Inferior parietal cortex (tissue), 1 donor: Measurements from ENCODE around the gene GEN1.

Source experiments
- DNase-seq: peaks from one replicate; pipeline ENCODE4 v3.0.0-alpha.2; 2016; ENCODE audit errors: extremely low spot score

The GEN1 gene

DNA sequence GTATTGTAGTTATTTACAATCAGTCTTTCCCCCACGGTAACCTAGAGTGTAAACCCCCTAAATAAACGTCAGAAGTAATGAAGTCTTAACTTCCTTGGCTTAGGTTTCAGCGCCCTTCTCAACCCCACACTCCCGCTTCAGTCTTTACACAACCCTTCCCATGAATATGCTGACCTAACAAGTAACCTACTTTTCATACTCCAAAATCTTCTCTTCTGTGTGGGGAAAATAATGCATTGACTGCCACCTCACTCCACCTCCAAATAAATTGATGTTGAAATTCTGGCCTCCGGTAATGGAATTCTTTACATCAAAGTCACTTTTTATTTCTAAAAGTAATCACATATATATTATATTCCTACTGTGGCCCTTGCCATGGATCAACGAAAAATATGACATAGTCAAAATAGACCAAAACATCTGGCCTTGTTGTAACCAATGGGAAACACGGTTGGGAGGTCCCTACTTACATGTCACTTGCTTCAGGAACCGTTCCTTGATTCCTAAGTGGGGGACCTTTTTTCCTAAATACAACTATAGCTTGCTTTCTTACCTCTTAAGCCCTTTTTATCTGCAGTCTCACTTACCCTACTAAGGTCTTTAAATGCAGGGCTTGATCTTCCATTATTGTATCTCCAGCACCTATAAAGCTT lies 961 bp downstream of the GEN1 start:
- DNase-seq = no peak

DNA sequence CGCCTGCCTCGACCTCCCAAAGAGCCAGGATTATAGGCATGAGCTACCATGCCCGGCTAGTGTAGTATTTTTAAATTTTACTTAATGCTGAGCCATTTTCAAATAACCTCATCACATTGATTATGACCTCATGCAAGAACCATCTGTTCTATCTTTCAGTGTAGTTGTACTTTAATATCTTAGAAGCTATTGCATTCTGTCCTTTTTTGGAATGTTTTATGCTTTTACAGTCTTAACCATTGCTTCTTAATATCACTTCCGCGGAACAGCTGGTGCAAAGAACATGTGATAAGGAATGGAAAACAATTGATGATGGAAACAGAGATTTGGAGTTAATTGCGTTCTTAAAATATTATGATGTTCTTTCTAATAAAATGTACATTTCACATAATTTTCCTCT lies 2.7 kb downstream of the GEN1 start:
- DNase-seq = no peak

DNA sequence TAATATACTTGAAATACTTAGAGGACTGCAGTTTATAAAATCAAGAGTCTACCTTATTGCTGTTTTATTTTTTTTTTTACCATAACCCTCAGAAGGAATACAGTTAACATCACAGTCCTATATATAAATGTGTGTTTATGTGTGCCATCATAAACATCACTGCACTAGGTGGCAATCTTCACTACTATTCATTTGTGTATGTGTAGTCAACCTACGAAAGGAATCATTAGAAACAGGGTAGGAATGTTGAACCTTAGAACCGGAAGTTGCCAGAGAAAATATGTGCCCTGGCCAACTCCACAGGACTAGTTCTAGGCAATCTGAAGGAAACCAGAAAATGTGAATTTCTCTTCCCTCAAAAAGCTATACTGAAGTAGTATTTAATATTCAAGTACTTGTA lies 3.4 kb downstream of the GEN1 start:
- no peak for DNase-seq

DNA sequence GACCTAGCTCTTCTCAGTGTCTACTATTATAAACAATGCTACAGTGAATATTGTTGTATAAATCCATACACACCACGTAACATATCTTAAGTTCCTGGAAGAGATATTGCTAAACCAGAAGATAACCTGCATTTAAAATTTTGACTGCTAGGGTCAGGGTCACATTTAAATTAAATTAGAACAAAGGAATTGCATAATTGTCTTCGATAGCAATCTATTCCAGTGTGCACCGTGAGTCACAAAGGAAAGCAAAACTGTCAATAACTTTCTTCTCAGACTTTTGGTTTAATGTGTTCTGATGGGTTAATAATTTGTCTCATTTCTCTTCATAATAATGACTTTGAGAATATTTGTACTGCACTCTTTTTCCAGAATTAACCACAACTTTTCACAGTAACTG lies 4.2 kb downstream of the GEN1 start:
- no peak for DNase-seq

DNA sequence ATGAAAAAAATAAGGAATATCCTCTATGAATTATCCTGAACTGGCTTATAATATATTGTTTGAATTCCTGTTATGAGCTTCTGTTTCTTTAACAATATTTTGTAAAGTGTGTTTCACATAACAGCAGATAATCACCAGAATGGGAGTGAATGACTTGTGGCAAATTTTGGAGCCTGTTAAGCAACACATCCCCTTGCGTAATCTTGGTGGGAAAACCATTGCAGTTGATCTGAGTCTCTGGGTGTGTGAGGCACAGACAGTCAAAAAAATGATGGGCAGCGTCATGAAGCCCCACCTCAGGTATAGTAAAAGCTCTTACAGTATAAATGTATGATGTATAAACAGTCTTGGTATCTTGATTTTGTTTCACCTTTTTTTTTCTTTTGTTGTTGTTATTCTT lies 5.9 kb downstream of the GEN1 start:
- DNase-seq = no peak

DNA sequence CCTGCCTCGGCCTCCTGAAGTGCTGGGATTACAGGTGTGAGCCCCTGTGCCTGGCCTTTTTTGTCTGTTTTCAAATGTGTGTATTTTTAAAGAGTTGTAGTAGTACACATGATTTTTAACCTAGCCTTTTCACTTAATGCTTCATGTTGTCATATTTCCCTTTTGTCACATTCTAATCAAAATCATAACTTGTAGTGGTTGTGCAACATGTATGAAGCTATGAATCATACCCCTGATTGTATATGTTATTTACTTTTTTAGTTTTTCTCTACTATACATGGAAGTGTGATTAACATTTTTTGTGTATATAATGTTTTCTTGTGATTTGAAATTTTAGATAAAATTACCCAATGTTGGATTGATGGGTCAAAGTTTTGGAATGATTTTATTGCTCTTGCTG lies 8.5 kb downstream of the GEN1 start:
- DNase-seq = no peak

DNA sequence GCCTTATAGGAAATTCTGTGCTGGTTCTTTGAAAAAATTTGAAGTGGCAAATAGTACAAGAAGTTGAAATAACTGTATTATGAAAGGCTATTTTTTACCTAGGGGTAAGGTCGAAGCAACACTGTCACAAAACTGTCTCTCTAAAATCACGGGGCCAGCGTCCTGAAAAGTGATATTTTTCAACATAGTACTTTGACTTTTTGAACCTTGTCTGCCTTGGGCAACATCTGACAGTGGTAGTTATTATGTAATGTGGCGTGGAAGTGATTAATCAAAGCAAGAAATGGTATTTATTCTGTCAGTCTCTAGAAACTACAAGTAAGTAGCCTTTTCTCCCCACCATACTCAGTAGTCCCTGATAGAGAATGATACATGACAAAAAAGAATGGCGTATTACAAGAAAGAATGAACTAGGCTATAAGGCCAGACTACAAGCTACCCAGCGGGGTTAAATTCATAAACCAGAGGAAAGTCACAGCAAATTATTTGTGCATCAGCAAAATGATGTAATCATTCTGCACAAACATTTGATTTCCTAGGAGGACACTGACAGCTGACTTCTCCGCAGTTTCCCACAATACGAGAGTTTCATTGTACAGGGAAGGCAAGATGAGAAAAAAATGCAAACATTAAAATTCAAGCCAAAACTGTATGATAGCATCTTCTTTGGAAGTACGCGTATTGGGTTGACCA lies 9.8 kb downstream of the GEN1 start:
- no peak for DNase-seq

DNA sequence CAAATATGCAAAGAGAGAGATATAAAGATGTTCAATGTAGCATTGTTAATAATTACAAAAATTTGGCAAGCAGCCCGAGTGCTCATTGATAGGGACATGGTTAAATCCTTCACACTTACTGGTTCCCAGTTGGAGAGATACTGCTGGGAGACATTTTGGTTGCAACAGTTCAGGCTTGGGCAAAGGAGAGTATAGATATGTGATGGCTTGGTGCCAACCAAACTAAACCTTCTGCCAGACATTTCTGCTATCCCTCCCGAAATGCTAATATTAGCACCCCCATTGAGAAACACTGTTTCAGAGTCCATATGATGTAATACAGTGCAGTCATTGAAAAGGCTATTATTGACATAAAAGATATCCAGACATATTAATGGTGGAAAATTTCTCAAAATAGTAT lies 11.5 kb downstream of the GEN1 start:
- no peak for DNase-seq

DNA sequence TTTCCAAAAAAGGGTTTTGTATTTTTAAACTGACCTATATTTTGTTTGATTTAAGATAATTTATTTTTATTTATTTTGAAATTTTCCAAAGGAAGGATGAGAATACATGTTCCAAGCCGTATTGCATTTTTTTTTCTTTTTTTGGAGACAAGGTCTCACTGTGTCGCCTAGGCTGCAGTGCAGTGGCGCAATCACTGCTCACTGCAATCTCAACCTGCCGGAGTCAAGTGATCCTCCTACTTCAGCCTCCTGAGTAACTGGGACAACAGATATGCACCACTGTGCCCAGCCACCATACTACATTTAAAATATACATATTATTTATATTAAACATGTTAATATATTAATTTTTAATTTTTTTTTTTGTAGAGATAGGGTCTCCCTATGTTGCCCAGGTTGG lies 15.0 kb downstream of the GEN1 start:
- no peak for DNase-seq

DNA sequence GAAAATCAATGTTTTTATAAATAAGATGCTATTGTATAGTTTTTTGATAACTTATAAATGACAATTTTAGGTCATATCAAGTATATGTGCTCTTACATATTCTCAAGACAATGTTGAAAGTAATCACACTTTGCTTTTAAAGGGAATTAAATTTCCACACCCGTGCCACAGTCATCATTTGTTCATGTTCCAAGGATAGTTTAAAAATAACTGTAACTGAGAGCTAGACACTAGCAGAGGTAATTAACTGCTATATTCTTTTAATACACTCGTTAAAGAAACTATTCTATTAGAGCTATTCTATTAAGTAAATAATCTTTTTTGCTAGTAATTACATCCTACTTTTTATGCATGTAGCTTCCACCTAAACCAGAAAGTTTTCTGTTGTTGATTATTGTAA lies 18.0 kb downstream of the GEN1 start:
- DNase-seq = no peak

DNA sequence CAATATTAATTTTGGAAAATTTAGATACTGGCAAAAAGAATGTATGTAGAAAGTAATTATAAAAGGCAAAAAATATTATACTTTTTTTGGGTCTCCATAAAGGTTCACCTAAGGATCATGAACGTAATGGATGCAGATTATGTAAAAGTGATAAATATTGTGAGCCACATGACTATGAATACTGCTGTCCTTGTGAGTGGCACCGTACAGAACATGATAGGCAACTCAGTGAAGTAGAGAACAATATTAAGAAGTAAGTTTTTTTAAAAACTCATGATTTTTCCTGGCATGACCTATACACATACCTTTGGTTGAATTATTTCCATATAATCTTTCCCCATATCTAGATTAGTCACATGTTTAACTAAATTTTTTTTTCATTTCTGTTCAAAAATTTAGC lies 18.6 kb downstream of the GEN1 start:
- DNase-seq = no peak

DNA sequence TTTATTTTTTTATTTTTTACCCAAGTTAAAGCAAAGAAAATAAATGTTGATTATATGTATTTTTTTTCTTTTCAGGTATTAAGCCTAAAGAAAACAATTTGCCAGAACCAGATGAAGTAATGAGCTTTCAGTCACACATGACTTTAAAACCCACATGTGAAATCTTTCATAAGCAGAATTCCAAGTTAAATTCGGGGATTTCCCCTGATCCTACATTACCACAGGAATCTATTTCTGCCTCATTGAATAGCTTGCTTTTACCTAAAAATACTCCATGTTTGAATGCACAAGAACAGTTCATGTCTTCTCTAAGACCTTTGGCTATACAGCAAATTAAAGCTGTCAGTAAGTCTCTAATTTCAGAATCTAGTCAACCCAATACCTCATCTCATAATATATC lies 26.6 kb downstream of the GEN1 start:
- DNase-seq = no peak

DNA sequence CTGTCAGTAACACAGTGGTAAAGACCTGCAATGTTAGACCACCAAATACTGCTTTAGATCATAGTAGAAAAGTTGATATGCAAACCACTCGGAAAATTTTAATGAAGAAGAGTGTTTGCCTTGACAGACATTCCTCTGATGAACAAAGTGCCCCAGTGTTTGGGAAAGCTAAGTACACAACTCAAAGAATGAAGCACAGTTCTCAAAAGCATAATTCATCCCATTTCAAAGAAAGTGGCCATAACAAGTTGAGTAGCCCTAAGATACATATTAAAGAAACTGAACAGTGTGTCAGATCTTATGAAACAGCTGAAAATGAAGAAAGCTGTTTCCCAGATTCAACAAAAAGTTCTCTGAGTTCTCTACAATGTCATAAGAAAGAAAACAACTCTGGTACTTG lies 27.5 kb downstream of the GEN1 start:
- no peak for DNase-seq

DNA sequence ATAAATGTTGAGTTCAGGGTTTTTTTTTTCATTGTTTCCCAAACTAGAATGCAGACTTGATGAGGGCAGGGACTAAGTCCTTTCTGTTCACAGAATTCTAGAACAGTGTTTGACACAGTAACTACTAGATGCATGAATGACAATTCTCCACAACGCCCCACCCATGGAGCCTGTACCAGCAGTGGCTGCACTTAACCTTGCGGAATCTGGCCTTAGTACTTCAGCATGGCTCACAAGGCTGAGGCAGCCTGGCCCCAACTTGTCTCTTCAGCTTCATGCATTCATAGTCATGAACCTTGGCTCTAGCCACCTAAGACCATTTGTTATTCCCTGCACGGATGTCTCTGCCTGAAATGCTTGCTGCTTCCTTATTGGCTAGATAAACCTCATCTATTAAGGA lies 32.8 kb downstream of the GEN1 start:
- no peak for DNase-seq

DNA sequence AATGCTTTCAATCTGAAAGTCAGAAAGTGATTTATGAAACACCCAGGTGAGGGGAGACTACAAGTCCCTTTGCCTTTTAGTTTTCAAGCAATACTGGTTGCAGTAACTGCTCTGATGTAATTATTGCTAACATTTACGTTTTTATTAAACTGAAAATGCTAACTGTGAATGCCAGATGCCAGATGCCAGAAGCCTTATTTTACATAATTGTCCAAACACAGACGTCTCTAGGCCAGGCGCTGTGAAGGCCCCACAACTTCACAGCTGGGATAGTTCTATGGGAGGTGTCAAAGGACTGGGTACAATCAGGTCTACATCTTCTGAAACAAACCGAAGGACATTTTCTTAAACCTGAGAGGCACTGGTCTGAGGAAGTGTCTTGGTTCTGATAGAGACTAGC lies 34.8 kb downstream of the GEN1 start:
- no peak for DNase-seq

DNA sequence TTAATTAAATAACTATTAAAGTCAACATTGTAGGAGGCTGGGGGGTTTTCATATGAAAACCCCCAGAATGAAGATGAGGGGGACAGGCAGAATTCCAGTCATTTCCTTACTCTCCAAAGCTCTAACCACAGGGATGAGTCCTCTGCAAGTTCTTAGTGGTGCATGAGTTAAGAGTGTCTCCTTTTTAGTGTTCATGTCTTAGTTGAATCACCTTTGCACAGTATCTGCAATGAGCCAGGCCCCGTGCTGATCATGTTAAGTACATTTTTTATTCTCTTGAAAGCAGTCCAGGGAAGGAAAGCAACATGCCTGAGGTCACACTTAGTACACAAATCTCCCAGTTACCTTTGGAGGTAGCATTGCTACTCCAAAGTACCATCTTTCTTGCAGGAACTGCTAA lies 36.6 kb downstream of the GEN1 start:
- DNase-seq = no peak

DNA sequence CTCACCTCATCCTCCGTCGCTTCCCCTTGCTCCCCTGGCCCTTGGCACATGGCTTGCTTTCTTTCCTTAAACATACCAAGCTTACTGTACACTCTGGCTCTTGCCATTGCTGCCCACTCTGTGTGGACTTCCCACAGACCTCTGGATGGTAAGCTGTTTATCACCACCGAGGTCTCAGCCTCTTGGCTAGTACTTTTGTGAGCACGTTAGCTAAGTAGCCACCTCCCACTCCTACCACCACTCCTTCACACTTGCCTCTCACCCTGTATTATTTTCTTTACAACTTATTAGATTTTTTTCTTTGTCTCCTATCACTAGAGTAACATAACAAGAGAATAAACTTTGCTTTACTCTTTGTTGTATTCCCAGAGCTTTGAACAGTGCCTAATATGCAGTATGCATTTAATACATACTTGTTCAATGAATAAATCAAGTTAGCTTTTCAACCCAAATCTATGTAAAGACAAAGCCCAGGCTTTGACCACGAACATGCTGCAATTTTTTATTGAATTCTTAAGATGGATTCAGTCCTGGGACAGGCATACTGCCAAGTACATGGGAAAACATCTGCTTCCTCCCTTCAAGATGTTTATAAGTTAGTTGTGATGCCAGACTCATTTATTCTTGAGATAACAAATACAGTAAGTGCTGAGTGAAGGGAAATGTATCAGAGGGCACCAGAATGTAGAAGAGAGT lies 37.3 kb downstream of the GEN1 start:
- no peak for DNase-seq

DNA sequence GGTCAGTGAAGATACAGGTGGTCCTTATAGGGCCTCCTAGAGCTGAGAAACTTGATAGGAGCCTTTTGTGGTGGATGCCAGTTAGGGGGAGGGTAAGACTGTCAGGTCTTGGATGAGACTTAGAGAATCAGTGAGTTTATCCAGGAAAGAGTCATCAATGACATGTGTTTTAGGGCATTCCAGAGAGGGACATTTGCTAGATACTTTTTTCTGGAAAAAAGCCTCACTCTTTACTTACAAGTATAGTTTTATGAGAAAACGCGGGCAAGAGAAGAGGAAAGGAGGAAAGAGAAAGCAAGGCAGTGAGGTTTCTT lies 37.8 kb downstream of the GEN1 start:
- DNase-seq = no peak

DNA sequence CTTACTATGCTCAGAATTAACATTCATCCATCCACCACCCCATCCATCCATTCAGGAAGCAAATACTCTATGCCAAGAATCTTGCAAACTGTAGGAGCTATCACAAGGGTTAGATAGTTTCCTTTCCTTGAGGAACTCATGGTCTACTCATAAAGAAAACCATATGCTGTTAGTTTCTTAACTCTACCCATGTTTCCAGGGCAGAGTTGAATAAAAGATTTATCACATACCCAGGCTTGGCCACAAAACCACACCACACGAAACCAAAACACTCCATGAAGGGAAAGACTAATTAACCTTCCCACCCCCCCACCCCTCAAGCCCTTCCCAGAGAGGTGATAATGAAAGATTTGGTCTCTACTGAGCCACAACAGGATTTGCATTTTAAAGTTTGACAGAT lies 38.6 kb downstream of the GEN1 start:
- no peak for DNase-seq

DNA sequence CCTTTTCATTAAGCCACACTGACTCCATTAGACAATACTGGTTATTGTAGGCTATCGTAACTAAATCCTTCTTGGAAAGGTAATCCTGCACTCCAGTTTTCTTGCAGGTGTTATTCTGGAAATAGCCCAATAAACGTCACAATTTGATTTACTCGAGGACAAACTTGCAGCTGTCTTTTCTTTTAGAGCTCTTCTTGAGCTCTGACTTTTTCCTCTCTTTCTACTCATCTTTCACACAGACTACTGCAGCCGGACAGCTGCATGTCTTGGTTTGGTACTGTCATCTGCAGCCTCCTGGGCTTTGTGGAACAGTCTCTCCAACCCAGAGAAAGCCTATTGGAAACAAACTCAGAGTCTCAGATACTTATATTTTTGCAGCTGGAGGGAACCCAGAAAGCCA lies 39.4 kb downstream of the GEN1 start:
- no peak for DNase-seq

DNA sequence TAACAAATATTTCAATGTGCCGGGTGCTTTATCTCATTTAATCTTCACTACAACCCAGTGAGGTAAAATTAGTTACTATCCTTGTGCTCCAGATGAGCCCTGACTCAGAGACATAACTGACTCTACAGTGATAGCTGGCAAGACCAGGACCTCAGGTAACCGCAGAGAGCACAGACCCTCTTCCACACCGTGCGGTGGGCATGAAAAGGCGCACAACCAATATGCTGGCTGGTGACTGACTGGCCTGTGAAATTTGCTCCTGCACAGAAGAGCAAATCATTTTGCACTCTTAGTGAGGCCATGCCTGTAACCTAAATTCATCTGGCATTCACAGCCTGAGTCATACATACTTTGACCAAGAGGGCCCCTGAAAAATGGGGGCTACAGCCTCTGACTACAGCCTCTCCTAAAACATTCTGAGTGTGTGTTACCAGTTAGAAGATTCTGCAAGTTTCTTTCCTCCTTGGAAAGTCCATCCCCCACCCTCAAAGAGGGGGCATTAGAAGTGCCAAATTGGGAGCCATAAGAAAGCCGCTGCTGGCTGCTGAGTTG lies 39.9 kb downstream of the GEN1 start:
- DNase-seq = no peak

DNA sequence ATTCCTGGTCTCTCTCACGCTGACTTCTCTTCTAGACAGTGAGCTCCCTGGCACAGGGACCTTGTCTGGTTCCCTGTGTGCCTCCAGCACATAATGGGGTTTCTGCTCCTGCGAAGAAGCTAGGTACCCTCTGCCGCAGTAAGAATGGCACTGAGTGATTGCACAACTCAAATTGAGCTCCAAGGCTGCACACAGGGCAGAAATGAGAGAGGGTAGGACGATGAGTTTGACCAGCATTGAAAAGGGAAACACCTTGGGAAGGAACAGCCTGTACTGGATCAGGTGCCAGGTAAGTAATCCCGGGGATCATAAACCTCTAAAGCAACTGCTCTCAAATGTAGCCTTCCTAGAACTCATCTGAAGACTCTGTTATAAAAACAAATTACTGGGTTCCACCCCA lies 41.4 kb downstream of the GEN1 start:
- no peak for DNase-seq

DNA sequence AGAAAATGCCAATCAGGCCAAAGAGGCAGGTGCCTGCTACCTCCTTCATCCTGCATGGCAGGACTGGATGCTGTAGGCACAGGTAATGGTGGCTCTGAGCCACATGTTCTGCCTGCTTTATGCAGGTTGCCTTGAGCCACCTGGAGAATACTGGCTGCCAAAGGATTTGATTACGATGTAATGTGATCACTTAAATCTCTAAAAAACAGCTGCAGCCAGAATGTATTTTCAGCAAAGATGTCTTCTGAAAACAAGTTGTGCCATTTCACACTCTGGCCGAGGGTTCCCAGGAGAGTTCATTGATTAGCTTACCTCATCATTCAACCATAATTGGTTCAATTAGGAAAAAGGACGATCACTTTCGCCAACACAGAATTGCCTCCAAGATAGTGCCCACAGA lies 44.4 kb downstream of the GEN1 start:
- DNase-seq = no peak
